ENCODE data around the gene SURF4.

The SURF4 gene

GRCh38 chr9:133404454-133405002 is 28.7 kb upstream of the SURF4 start:
- H3K79me2 ChIP-seq (ENCODE audit: control insufficient read depth, low read length), result peaks cover 4% of the 10 kb centered on the region; the same call in 1 of the 2 replicates
- no peak overlapping the region for H3K27ac ChIP-seq (ENCODE audit: low read depth, low read length)
- peaks cover 3% of the 10 kb centered on the region for H3F3A ChIP-seq (ENCODE audit: control insufficient read depth, insufficient read depth)
- TF ChIP-seq CTCF (IDR thresholded peaks at IDR 0.05; ENCODE audit: low read depth, low read length, poor library complexity, severe bottlenecking) (no peak), EZH2phosphoT487 (IDR thresholded peaks at IDR 0.05; ENCODE audit: borderline replicate concordance, low read length) (no peak)
- no peaks in the 10 kb centered on the region for H3K9me2 ChIP-seq (replicated peaks; ENCODE audit: control insufficient read depth, low read length)
- peaks cover 48% of the 10 kb centered on the region for H3K36me3 ChIP-seq (ENCODE audit: control insufficient read depth, low read length)
- H3K9me3 ChIP-seq (ENCODE audit: control insufficient read depth, insufficient read depth, low read length), result no peaks in the 10 kb centered on the region
- peaks cover 5% of the 10 kb centered on the region for H4K20me1 ChIP-seq (ENCODE audit: control insufficient read depth, insufficient read depth, low read depth, low read length)
- no peak overlapping the region for H3K4me3 ChIP-seq (ENCODE audit: low read length)
- H3K4me2 ChIP-seq (ENCODE audit: low read length), result no peak overlapping the region
- no peaks in the 10 kb centered on the region for H3K4me1 ChIP-seq (ENCODE audit: control insufficient read depth, low read length)
- no peaks in the 10 kb centered on the region for H3K27me3 ChIP-seq (ENCODE audit: control insufficient read depth, low read length)

DNA sequence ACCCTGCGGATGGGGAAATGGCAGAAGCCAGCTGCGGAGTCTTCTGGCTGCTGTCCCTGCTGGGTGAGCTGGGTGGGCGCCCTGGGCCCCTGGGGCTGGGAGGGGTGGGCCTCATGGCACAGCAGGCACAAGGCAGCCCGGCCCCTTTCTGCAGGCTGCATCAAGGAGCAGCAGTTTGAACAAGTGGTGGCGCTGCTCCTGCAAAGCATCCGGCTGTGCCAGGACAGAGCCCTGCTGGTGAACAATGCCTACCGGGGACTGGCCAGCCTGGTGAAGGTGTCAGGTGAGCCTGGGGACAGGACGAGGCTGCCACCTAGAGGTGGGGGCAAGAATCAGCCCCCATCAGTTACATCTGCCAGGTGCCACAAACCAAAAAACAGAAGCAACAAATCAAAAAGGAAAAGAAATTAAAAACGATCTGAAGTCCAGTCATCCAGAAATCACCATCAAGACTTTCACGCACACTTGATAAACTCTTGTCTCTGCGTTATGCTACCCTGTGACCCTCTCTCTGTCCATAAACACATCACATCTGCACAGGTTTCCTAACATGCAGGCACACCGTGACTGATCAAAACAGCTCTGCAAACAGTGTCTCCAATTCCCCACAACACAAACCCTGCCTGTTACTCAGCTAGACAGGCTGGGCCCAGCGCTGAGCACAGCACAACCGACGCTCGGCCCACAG is 28.1 kb upstream of the SURF4 start:
- Histone ChIP-seq H3K36me3 (ENCODE audit: control insufficient read depth, low read length) (peaks cover 44% of the 10 kb centered on the region), H3K79me2 (ENCODE audit: control insufficient read depth, low read length) (peaks cover 4% of the 10 kb centered on the region; the same call in 1 of the 2 replicates)
- TF ChIP-seq EZH2phosphoT487 (IDR thresholded peaks at IDR 0.05; ENCODE audit: borderline replicate concordance, low read length), result no peak
- TF ChIP-seq CTCF (IDR thresholded peaks at IDR 0.05; ENCODE audit: low read depth, low read length, poor library complexity, severe bottlenecking), result peak; percentile 81

GRCh38 chr9:133402689-133403088 is 26.8 kb upstream of the SURF4 start:
- TF ChIP-seq CTCF (IDR thresholded peaks at IDR 0.05; ENCODE audit: low read depth, low read length, poor library complexity, severe bottlenecking) (no peak), EZH2phosphoT487 (IDR thresholded peaks at IDR 0.05; ENCODE audit: borderline replicate concordance, low read length) (no peak)
- Histone ChIP-seq H3K27me3 (ENCODE audit: control insufficient read depth, low read length) (no peaks in the 10 kb centered on the region; the same call in 1 of the 2 replicates), H3F3A (ENCODE audit: control insufficient read depth, insufficient read depth) (no peaks in the 10 kb centered on the region), H3K9me2 (replicated peaks; ENCODE audit: control insufficient read depth, low read length) (no peaks in the 10 kb centered on the region), H3K4me3 (ENCODE audit: low read length) (no peak overlapping the region), H3K4me2 (ENCODE audit: low read length) (no peak overlapping the region), H3K9me3 (ENCODE audit: control insufficient read depth, insufficient read depth, low read length) (no peaks in the 10 kb centered on the region), H4K20me1 (ENCODE audit: control insufficient read depth, insufficient read depth, low read depth, low read length) (peaks cover 5% of the 10 kb centered on the region), H3K79me2 (ENCODE audit: control insufficient read depth, low read length) (peaks cover 4% of the 10 kb centered on the region; the same call in 1 of the 2 replicates), H3K27ac (ENCODE audit: low read depth, low read length) (no peak overlapping the region), H3K36me3 (ENCODE audit: control insufficient read depth, low read length) (peaks cover 40% of the 10 kb centered on the region), H3K4me1 (ENCODE audit: control insufficient read depth, low read length) (no peaks in the 10 kb centered on the region)

More for the DNA sequence above, 28.1 kb upstream of the SURF4 start:
- Histone ChIP-seq H3K9me2 (replicated peaks; ENCODE audit: control insufficient read depth, low read length) (no peaks in the 10 kb centered on the region), H3K4me1 (ENCODE audit: control insufficient read depth, low read length) (no peaks in the 10 kb centered on the region), H3K27ac (ENCODE audit: low read depth, low read length) (no peak overlapping the region), H3K9me3 (ENCODE audit: control insufficient read depth, insufficient read depth, low read length) (no peaks in the 10 kb centered on the region), H3F3A (ENCODE audit: control insufficient read depth, insufficient read depth) (no peaks in the 10 kb centered on the region; the same call in 1 of the 2 replicates), H3K27me3 (ENCODE audit: control insufficient read depth, low read length) (no peaks in the 10 kb centered on the region), H4K20me1 (ENCODE audit: control insufficient read depth, insufficient read depth, low read depth, low read length) (peaks cover 5% of the 10 kb centered on the region), H3K4me3 (ENCODE audit: low read length) (no peak overlapping the region), H3K4me2 (ENCODE audit: low read length) (no peak overlapping the region)
